ENCODE results near the gene ARHGAP44.

The ARHGAP44 gene

GRCh38 chr17:12789481-12790248 lies at the start of gene ARHGAP44:
ARHGAP44 (plus strand) TSS chr17:12789498; CDS start chr17:12789839, 341 bp downstream.
- no peak for DNase-seq

- DNase-seq = no peak
These were observed 49.8 kb upstream of the ARHGAP44 start for GRCh38 chr17:12739500-12739899.

GRCh38 chr17:12743046-12743445 lies 46.3 kb upstream of the ARHGAP44 start:
- DNase-seq = no peak

- DNase-seq = no peak
These were observed 45.0 kb upstream of the ARHGAP44 start for GRCh38 chr17:12744298-12744697.

- no peak for DNase-seq
These were observed 44.5 kb upstream of the ARHGAP44 start for GRCh38 chr17:12744786-12745185.

GRCh38 chr17:12745486-12745885 lies 43.8 kb upstream of the ARHGAP44 start:
- no peak for DNase-seq

- DNase-seq = no peak
These were observed 32.5 kb upstream of the ARHGAP44 start for GRCh38 chr17:12756786-12757185.

- no peak for DNase-seq
These were observed 30.2 kb upstream of the ARHGAP44 start for GRCh38 chr17:12759090-12759489.

- DNase-seq = no peak
These were observed 23.8 kb upstream of the ARHGAP44 start for GRCh38 chr17:12765548-12765947.

GRCh38 chr17:12768255-12768654 lies 21.0 kb upstream of the ARHGAP44 start:
- no peak for DNase-seq

GRCh38 chr17:12769981-12770380 lies 19.3 kb upstream of the ARHGAP44 start:
- no peak for DNase-seq

- no peak for DNase-seq
These were observed 16.1 kb upstream of the ARHGAP44 start for GRCh38 chr17:12773153-12773552.

- DNase-seq = no peak
These were observed 220 bp upstream of the ARHGAP44 start for GRCh38 chr17:12789075-12789480.

- DNase-seq = no peak
These were observed 1.2 kb downstream of the ARHGAP44 start for GRCh38 chr17:12790249-12791106.

GRCh38 chr17:12794919-12795532 lies 5.7 kb downstream of the ARHGAP44 start:
- DNase-seq = no peak

GRCh38 chr17:12800855-12801365 lies 11.6 kb downstream of the ARHGAP44 start:
- DNase-seq = no peak

- DNase-seq = no peak
These were observed 17.3 kb downstream of the ARHGAP44 start for GRCh38 chr17:12806630-12807029.

GRCh38 chr17:12808723-12809122 lies 19.4 kb downstream of the ARHGAP44 start:
- no peak for DNase-seq

GRCh38 chr17:12812877-12813276 lies 23.6 kb downstream of the ARHGAP44 start:
- DNase-seq = no peak

GRCh38 chr17:12813664-12814063 lies 24.4 kb downstream of the ARHGAP44 start:
- DNase-seq = no peak

- no peak for DNase-seq
These were observed 25.4 kb downstream of the ARHGAP44 start for GRCh38 chr17:12814718-12815117.

- DNase-seq = no peak
These were observed 26.4 kb downstream of the ARHGAP44 start for GRCh38 chr17:12815642-12816141.

GRCh38 chr17:12821376-12821940 lies 32.2 kb downstream of the ARHGAP44 start:
- DNase-seq = no peak
